Activated CD8-positive, alpha-beta memory T cell treated with anti-CD3 and anti-CD28 coated beads for 24 hours (primary cell): ENCODE measurements around the gene CTTN.
"Not testable (repeated sequence)": the region's sequence is repeated elsewhere in the genome, so short reads cannot be mapped to it uniquely, and the experiment has no call there.

Experiments
- DNase-seq: peaks from one replicate; pipeline ENCODE4 v3.0.0-alpha.2; 2020

Gene CTTN

GRCh38 chr11:70381872-70382861 is 16.2 kb upstream of the CTTN start:
- DNase-seq, result no peak

GRCh38 chr11:70383664-70384565 is 14.4 kb upstream of the CTTN start:
- DNase-seq, result no peak

- DNase-seq, result no peak
Measured at GRCh38 chr11:70384566-70385152, 13.7 kb upstream of the CTTN start.

- DNase-seq, result no peak
Measured at GRCh38 chr11:70387564-70387963, 10.8 kb upstream of the CTTN start.

GRCh38 chr11:70389201-70389600 is 9.1 kb upstream of the CTTN start:
- DNase-seq, result no peak

GRCh38 chr11:70390882-70391281 is 7.4 kb upstream of the CTTN start:
- DNase-seq, result not testable (repeated sequence)

GRCh38 chr11:70394211-70394950 is 3.9 kb upstream of the CTTN start:
- DNase-seq, result no peak

- DNase-seq, result peak; percentile 71
Measured at GRCh38 chr11:70397336-70397982, 870 bp upstream of the CTTN start.

GRCh38 chr11:70398834-70399680 is 728 bp downstream of the CTTN start:
- no peak for DNase-seq

- DNase-seq, result no peak
Measured at GRCh38 chr11:70399681-70400112, 1.4 kb downstream of the CTTN start.

GRCh38 chr11:70400643-70401042 is 2.3 kb downstream of the CTTN start:
- DNase-seq, result no peak

GRCh38 chr11:70402016-70402415 is 3.7 kb downstream of the CTTN start:
- DNase-seq, result no peak

- DNase-seq, result no peak
Measured at GRCh38 chr11:70402685-70403084, 4.4 kb downstream of the CTTN start.

GRCh38 chr11:70404244-70404643 is 5.9 kb downstream of the CTTN start:
- DNase-seq, result no peak

- no peak for DNase-seq
Measured at GRCh38 chr11:70405679-70406395, 7.5 kb downstream of the CTTN start.

- no peak for DNase-seq
Measured at GRCh38 chr11:70407121-70407520, 8.8 kb downstream of the CTTN start.

GRCh38 chr11:70407814-70408213 is 9.5 kb downstream of the CTTN start:
- no peak for DNase-seq

- not testable (repeated sequence) for DNase-seq
Measured at GRCh38 chr11:70408326-70408725, 10.0 kb downstream of the CTTN start.

GRCh38 chr11:70409437-70409836 is 11.1 kb downstream of the CTTN start:
- DNase-seq, result no peak

- no peak for DNase-seq
Measured at GRCh38 chr11:70409871-70410270, 11.5 kb downstream of the CTTN start.
